A549 treated with CpdA at 1 μM for 4 hours (cell line): ENCODE results near the gene MTMR6. TPM values are rescaled to one million over a fixed set of nuclear protein-coding genes. Genes with fewer than 3 reads are reported as not detected.

ENCODE experiments used
- total RNA-seq: library from RNA; stranded (reverse); fragments of 200-300 nt; extraction: Qiagen RNA extraction; gene quantifications from 5 replicates; pipeline ENCODE4 v1.2.3, GENCODE V29; 2022; ENCODE audit warnings: low read depth

The MTMR6 gene
- total RNA-seq: 8.5 to 9.4 TPM (median 8.6 TPM) in 5 replicates

DNA sequence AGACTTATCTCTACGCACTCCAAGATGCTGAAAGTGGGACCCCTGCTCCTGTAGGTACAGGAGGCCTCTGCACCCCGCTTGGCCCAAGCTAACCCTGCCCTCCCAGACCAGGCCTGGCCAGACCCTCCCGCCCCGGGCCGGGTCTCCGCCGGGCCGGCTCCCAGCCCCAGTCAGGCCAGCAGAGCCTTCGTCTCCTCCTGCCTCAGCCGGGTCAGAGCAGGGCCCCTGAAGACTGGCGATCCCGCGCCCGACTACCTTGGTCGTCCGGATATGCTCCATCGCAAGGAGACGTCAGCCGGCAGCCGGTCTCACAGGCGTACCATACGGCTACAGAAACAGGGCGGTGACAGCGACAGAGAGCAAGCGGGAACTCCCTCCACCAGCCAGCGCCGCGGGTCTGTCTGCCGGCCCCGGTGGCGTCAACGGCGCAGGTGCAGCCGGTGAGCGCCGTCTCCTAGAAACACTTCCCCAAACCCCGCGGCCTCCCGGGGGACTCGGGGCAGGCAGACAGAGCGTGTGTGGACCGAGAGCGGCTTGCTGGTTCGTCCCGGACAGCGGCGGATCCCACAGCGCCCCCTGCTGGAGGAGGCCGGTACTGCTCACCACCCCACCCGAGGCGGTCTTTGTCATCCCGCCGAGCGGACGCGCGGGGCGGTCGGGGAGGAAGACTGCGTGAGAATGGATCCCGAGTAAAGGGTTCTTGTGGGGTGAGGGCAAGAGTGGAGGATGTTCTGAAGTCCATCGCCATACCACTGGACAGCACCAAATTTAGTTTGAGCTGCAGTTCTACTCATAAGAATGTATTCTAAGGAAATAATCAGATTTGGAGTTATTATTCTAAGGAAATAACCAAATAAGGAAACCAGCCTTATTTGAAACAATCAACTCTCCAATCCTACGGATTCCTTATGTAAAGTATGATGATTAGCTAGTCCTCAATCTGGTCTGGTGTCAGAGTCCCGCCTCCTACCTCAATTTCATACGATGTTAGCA, at the start of gene MTMR6:
Gene MTMR6 (minus strand): TSS at position 520 of the 993 bp plus-strand sequence. CDS start 241 bp downstream, at position 279.

DNA sequence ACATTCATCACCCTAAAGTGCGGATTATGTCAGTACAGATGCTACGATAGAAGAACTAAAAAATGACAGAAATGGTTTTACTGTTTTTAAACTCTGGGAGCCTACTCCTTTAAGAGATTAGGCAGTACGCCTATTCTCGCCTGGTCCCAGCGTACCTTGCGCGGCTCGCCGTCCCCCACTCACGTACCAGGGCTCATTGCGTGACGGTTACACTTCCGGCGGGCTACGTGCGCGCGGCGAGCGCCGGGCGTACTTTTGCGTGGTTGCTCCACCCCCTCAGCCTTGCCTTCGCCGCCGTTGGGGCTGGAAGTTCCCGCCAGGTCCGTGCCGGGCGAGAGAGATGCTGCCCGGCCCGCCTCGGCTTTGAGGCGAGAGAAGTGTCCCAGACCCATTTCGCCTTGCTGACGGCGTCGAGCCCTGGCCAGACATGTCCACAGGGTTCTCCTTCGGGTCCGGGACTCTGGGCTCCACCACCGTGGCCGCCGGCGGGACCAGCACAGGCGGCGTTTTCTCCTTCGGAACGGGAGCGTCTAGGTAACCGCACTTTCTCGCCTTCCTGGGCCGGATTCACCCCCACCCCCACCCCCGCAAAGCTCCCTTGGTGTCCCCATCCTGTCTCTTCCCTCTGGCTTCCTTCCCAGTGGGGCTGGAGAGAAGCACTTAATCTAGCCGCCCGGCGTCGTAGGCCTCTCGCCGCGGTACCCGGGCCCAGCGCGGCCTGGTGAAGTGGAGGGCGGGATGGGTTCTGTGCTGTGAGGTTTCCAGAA, 14.2 kb upstream of the MTMR6 start, which contains the start of gene NUP58:
Gene NUP58 (plus strand): TSS at position 279 of the 767 bp plus-strand sequence. CDS start 149 bp downstream, at position 428.

Other genes starting within 250 kb of the MTMR6 start
- 0.10 to 0.17 TPM (median 0.13 TPM) in 5 replicates for gene PABPC3, start 191.4 kb downstream of the MTMR6 start, total RNA-seq
- not detected in 5 replicates for gene AMER2, start 115.2 kb downstream of the MTMR6 start, total RNA-seq
- 19.1 to 24.2 TPM (median 19.5 TPM) in 5 replicates for gene NUP58, start 14.1 kb upstream of the MTMR6 start, total RNA-seq
- not detected in 5 replicates for gene ATP8A2, start 84.5 kb upstream of the MTMR6 start, total RNA-seq